Mesothelial cell of epicardium (in vitro differentiated cells): Measurements from ENCODE around the gene ARHGAP25. TPM values are rescaled to one million over a fixed set of nuclear protein-coding genes. Genes with fewer than 3 reads are reported as not detected.

Experiments
- DNase-seq, 2 experiments: peaks; one replicate each; pipeline ENCODE4 v3.0.0; 2021; ENCODE audit warnings: low spot score in 2 of 2; ENCODE audit not compliant: unreplicated experiment in 2 of 2
- H3K27ac Mint-ChIP-seq: 2 replicates; pipeline ENCODE4 v1.8.0; 2021; ENCODE audit warnings: mixed read lengths
- H3K27me3 Mint-ChIP-seq: 2 replicates; pipeline ENCODE4 v1.8.0; 2021; ENCODE audit warnings: low read depth, mixed read lengths
- H3K36me3 Mint-ChIP-seq: 2 replicates; pipeline ENCODE4 v1.8.0; 2021; ENCODE audit warnings: mixed read lengths
- H3K4me1 Mint-ChIP-seq: 2 replicates; pipeline ENCODE4 v1.8.0; 2021; ENCODE audit warnings: mixed read lengths
- H3K4me3 Mint-ChIP-seq: 2 replicates; pipeline ENCODE4 v1.8.0; 2021; ENCODE audit warnings: mild to moderate bottlenecking, moderate library complexity, mixed read lengths
- H3K9me3 Mint-ChIP-seq: 2 replicates; pipeline ENCODE4 v1.8.0; 2021; ENCODE audit warnings: mixed read lengths
- total RNA-seq: library from RNA; stranded (reverse); gene quantifications from 3 replicates; pipeline ENCODE4 v1.2.1, GENCODE V29; 2021
- TF ChIP-seq, protein P1 (sequence below): fragments of 200-600 bp; sonication (generic); IDR thresholded peaks from one replicate; pipeline ENCODE4 v1.5.0; 2021; ENCODE audit warnings: antibody characterized with exemption; ENCODE audit not compliant: unreplicated experiment

Gene ARHGAP25
- total RNA-seq, 1 donor from 2014 or later: 1.4 TPM

DNA sequence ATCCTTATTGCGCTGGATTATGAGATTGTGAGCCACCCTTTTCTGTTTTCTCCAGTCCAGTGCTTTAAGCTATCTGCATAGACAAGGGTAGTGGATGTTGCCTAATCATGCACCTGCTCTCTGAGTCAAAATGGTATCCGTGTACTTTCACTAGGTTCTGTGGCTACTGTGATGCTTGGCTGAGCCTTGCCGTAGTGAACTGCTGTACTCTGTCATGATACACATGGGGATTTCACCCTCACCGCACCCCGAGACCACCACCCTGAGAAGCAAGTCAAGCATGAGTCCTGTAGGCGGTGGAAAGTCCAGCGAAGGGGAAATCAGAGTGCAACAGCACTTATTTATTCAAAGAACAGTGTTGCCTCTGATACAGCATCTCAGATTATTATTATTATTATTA lies 55.0 kb downstream of the ARHGAP25 start:
- no peaks in the 10 kb centered on the region for H3K9me3 Mint-ChIP-seq
- H3K36me3 Mint-ChIP-seq: no peaks in the 10 kb centered on the region
- no peak for DNase-seq
- H3K27me3 Mint-ChIP-seq: peaks cover 2% of the 10 kb centered on the region
- H3K4me3 Mint-ChIP-seq: no peak overlapping the region
- no peak overlapping the region for H3K27ac Mint-ChIP-seq
- TF ChIP-seq, protein P1, sequence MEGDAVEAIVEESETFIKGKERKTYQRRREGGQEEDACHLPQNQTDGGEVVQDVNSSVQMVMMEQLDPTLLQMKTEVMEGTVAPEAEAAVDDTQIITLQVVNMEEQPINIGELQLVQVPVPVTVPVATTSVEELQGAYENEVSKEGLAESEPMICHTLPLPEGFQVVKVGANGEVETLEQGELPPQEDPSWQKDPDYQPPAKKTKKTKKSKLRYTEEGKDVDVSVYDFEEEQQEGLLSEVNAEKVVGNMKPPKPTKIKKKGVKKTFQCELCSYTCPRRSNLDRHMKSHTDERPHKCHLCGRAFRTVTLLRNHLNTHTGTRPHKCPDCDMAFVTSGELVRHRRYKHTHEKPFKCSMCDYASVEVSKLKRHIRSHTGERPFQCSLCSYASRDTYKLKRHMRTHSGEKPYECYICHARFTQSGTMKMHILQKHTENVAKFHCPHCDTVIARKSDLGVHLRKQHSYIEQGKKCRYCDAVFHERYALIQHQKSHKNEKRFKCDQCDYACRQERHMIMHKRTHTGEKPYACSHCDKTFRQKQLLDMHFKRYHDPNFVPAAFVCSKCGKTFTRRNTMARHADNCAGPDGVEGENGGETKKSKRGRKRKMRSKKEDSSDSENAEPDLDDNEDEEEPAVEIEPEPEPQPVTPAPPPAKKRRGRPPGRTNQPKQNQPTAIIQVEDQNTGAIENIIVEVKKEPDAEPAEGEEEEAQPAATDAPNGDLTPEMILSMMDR: no peak
- peaks cover 8% of the 10 kb centered on the region for H3K4me1 Mint-ChIP-seq

DNA sequence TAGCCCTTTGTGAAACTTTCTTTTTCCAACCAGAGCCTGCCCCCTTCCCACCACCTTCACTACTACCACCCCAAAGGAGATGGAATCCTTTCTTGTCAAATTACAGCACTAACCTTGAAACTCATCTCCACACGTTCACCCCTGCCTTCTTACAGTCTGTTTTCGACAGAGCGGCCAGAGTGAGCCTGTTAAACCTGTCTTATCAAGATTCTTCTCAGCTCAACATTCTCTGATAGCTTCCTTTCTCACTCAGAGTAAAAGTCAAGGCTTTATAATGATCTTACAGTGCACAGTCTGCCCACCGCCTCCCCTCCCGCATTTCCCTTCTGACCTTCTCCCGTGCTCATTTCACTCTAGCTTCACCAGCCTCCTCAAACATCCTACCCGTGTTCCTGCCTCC lies 56.0 kb downstream of the ARHGAP25 start:
- peaks cover 8% of the 10 kb centered on the region for H3K4me1 Mint-ChIP-seq
- H3K4me3 Mint-ChIP-seq: no peak overlapping the region
- H3K27me3 Mint-ChIP-seq: peaks cover 9% of the 10 kb centered on the region
- DNase-seq: no peak
- no peaks in the 10 kb centered on the region for H3K9me3 Mint-ChIP-seq
- TF ChIP-seq, protein P1: no peak
- H3K36me3 Mint-ChIP-seq: no peaks in the 10 kb centered on the region
- peak overlapping the region; percentile 15 for H3K27ac Mint-ChIP-seq

DNA sequence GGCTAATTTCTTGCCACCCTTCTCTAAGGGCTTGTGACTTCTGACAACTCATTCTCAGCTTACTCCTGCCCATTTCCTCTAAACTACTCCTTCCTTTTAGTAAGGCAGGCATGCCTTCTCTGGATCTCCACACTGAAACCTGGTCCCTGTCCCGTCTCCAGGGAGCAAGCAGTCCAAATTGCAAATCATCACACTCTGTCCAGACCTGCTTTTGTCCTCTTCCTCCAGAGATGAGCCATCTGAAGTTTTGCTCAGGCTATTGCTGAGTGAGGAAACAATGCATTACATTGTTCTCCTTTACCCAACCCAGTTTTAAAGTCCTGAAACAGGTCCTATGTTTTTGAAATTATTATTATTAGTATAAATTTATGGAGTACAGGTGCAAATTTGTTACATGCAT lies 57.3 kb downstream of the ARHGAP25 start:
- no peak overlapping the region for H3K4me3 Mint-ChIP-seq
- no peaks in the 10 kb centered on the region for H3K9me3 Mint-ChIP-seq
- TF ChIP-seq, protein P1: no peak
- no peaks in the 10 kb centered on the region for H3K36me3 Mint-ChIP-seq
- DNase-seq: no peak
- H3K27me3 Mint-ChIP-seq: peaks cover 9% of the 10 kb centered on the region
- no peak overlapping the region for H3K27ac Mint-ChIP-seq
- peaks cover 8% of the 10 kb centered on the region for H3K4me1 Mint-ChIP-seq

DNA sequence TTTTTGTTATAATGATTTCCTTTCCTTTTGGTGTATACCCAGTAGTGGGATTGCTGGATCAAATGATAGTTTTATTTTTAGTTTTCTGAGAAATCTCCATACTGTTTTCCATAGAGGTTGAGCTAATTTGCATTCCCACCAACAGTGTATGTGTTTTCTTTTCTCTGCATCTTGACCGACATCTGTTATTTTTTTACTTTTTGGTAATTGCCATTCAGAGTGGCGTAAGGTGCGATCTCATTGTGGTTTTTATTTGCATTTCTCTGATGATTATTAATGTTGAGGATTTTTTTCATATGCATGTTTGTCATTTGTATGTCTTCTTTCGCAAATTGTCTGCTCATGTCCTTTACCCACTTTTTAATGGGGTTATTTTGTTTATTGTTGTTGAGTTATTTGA lies 58.1 kb downstream of the ARHGAP25 start:
- DNase-seq: no peak
- Mint-ChIP-seq H3K4me1 (peaks cover 8% of the 10 kb centered on the region), H3K4me3 (no peak overlapping the region), H3K9me3 (no peaks in the 10 kb centered on the region), H3K36me3 (no peaks in the 10 kb centered on the region), H3K27me3 (peaks cover 9% of the 10 kb centered on the region), H3K27ac (no peak overlapping the region)
- TF ChIP-seq, protein P1: no peak

DNA sequence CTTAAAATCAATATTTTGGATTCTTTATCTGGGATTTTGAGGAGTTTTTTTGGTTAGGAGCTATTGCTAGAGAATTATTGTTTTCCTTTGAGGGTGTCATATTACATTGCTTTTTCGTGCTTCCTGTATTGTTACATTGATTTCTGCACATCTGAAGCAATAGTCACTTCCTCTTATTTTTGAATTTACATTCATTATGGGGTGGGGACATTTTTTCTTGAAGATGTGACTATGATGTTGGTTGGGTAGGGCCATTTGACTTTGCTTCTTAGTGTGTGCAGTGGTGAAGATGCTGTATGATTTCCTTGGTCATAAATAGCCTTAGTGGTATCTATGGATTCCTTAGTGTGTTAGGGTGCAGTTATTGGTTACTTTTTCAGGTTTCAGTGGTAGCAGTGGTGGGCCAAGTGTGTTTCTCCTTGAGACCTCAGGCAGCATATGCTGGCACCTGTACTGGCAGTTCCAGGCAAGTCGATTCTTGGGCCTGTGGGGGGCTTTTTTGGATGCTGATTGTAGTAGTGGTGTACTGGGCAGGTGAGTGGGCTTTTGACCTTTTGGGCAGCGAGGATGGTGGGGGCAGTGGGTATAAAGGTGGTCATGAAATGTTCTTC lies 61.8 kb downstream of the ARHGAP25 start:
- no peak for DNase-seq
- Mint-ChIP-seq H3K4me1 (peaks cover 13% of the 10 kb centered on the region), H3K4me3 (no peak overlapping the region), H3K9me3 (no peaks in the 10 kb centered on the region), H3K27ac (no peak overlapping the region), H3K36me3 (no peaks in the 10 kb centered on the region), H3K27me3 (peaks cover 11% of the 10 kb centered on the region)
- TF ChIP-seq, protein P1: no peak

DNA sequence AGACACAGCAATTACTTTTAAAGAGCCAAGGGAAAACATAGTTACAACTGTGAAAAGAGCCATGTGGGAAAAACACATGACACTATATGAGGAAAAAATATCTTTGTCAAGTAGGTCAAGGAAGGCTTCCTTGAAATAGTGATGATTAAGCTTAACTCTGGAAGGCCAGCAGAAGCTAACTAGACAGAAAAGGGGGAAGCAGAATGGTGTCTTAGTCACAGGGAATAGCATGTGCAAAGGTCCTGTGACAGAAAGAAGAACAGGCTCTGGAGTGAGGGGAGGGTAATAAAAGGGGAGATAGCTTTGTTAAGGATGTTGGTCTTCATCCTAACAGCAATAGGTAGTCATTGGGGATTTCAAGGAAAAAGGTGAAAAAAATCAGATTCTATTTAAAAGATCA lies 64.0 kb downstream of the ARHGAP25 start:
- DNase-seq: no peak
- no peaks in the 10 kb centered on the region for H3K36me3 Mint-ChIP-seq
- TF ChIP-seq, protein P1: no peak
- no peaks in the 10 kb centered on the region for H3K9me3 Mint-ChIP-seq
- H3K27ac Mint-ChIP-seq: no peak overlapping the region
- H3K4me1 Mint-ChIP-seq: peaks cover 13% of the 10 kb centered on the region
- H3K27me3 Mint-ChIP-seq: peaks cover 12% of the 10 kb centered on the region
- no peak overlapping the region for H3K4me3 Mint-ChIP-seq
